Liver (tissue), 9 donors: ENCODE data around the gene WDR27. TPM values are rescaled to one million over a fixed set of nuclear protein-coding genes. Genes with fewer than 3 reads are reported as not detected.

Source experiments
- DNase-seq: peaks from one replicate; pipeline ENCODE4 v3.0.0-alpha.2; 2017; ENCODE audit warnings: low spot score
- H3K27ac ChIP-seq, 2 donors: one replicate each; pipeline ENCODE4 v1.7.0; 2013; ENCODE audit warnings: inconsistent platforms in 2 of 2, low read length in 2 of 2, control low read depth in 1 of 2, low read depth in 1 of 2, mild to moderate bottlenecking in 1 of 2
- H3K27me3 ChIP-seq, 4 donors: one replicate each; pipeline versions ENCODE4 v1.6.1 to v1.7.0; 2013; ENCODE audit warnings: low read length in 3 of 4, inconsistent platforms in 1 of 4, mild to moderate bottlenecking in 1 of 4, moderate library complexity in 1 of 4; ENCODE audit not compliant: control insufficient read depth in 4 of 4, insufficient read depth in 4 of 4
- H3K36me3 ChIP-seq, 4 donors: one replicate each; pipeline versions ENCODE4 v1.6.1 to v1.7.0; 2013; ENCODE audit warnings: low read length in 3 of 4, mild to moderate bottlenecking in 3 of 4, low read depth in 1 of 4, moderate library complexity in 1 of 4; ENCODE audit not compliant: control insufficient read depth in 4 of 4, insufficient read depth in 3 of 4
- H3K4me1 ChIP-seq, 4 donors: one replicate each; pipeline versions ENCODE4 v1.6.1 to v1.7.0; 2013; ENCODE audit warnings: low read length in 3 of 4, mild to moderate bottlenecking in 3 of 4, moderate library complexity in 1 of 4; ENCODE audit not compliant: control insufficient read depth in 4 of 4, insufficient read depth in 4 of 4
- H3K4me3 ChIP-seq, 3 donors: one replicate each; pipeline versions ENCODE4 v1.6.1 to v1.7.0; 2013; ENCODE audit warnings: low read length in 3 of 3, control low read depth in 1 of 3, low read depth in 1 of 3, mild to moderate bottlenecking in 1 of 3
- H3K9ac ChIP-seq, 2 donors: one replicate each; pipeline ENCODE4 v1.7.0; 2013; ENCODE audit warnings: low read length in 2 of 2, mild to moderate bottlenecking in 2 of 2, moderate library complexity in 2 of 2, control low read depth in 1 of 2, low read depth in 1 of 2
- H3K9me3 ChIP-seq, 4 donors: one replicate each; pipeline versions ENCODE4 v1.6.1 to v1.7.0; 2013; ENCODE audit warnings: low read length in 3 of 4; ENCODE audit not compliant: control insufficient read depth in 4 of 4
- ATF3 ChIP-seq: IDR thresholded peaks from 2 replicates; pipeline ENCODE4 v1.6.1; 2016; ENCODE audit warnings: antibody characterized with exemption
- EGR1 ChIP-seq, 2 donors: IDR thresholded peaks; 2 replicates each; pipeline ENCODE4 v1.6.1; 2016 to 2018; ENCODE audit warnings: antibody characterized with exemption in 2 of 2, low read depth in 2 of 2
- FOXA1 ChIP-seq: IDR thresholded peaks from 2 replicates; pipeline ENCODE4 v1.6.1; 2016; ENCODE audit warnings: antibody characterized with exemption
- GABPA ChIP-seq, 2 donors: IDR thresholded peaks in 1 of 2; conservative IDR thresholded peaks in 1 of 2; 2 replicates each; pipeline ENCODE4 v1.6.1; 2016; ENCODE audit warnings: antibody characterized with exemption in 2 of 2, mild to moderate bottlenecking in 1 of 2, moderate library complexity in 1 of 2
- HNF4A ChIP-seq, 2 donors: conservative IDR thresholded peaks; 2 replicates each; pipeline ENCODE4 v1.6.1; 2016; ENCODE audit warnings: antibody characterized with exemption in 2 of 2, mild to moderate bottlenecking in 2 of 2
- HNF4G ChIP-seq: IDR thresholded peaks from 2 replicates; pipeline ENCODE4 v1.6.1; 2016; ENCODE audit warnings: antibody characterized with exemption
- JUND ChIP-seq, 2 donors: IDR thresholded peaks; 2 replicates each; pipeline ENCODE4 v1.6.1; 2016; ENCODE audit warnings: antibody characterized with exemption in 2 of 2
- NR2F2 ChIP-seq: IDR thresholded peaks from 2 replicates; pipeline ENCODE4 v1.6.1; 2016; ENCODE audit warnings: antibody characterized with exemption
- RXRA ChIP-seq, 2 donors: IDR thresholded peaks; 2 replicates each; pipeline ENCODE4 v1.6.1; 2017 to 2018; ENCODE audit warnings: antibody characterized with exemption in 2 of 2, mild to moderate bottlenecking in 1 of 2
- TAF1 ChIP-seq: conservative IDR thresholded peaks from 2 replicates; pipeline ENCODE4 v1.6.1; 2016; ENCODE audit warnings: antibody characterized with exemption, mild to moderate bottlenecking
- WGBS: extraction: QIAGEN DNeasy Blood & Tissue Kit; methylation state at CpG from one replicate; pipeline ENCODE4 v1.1.7; 2013; 5-methylcytosine and 5-hydroxymethylcytosine counted together
- polyA plus RNA-seq, 2 donors: library from polyadenylated mRNA; stranded (reverse) in 1 of 2; unstranded in 1 of 2; fragments of 200-250 nt in 1 of 2; fragments of >200 nt in 1 of 2; fragmentation: Nextera tagmentation in 1 of 2; extraction: Ambion mirVana in 1 of 2; gene quantifications; one replicate each; pipeline versions ENCODE4 v1.2.1 to v1.2.3, GENCODE V29; 2013 to 2015
- total RNA-seq, 2 donors: library from RNA; depleted of rRNA; stranded (reverse); fragments of >200 nt; gene quantifications; one replicate each; pipeline ENCODE4 v1.2.3, GENCODE V29; 2014
- TF ChIP-seq, protein P1 (sequence below): IDR thresholded peaks from 2 replicates; pipeline ENCODE4 v1.6.1; 2016; ENCODE audit warnings: antibody characterized with exemption
- TF ChIP-seq, protein P2 (sequence below): fragments of 150-350 bp; IDR thresholded peaks from 2 replicates; pipeline ENCODE4 v1.5.1; 2017; ENCODE audit warnings: improper control_type of control experiment, low read depth, low read length; ENCODE audit not compliant: missing input control
- TF ChIP-seq, protein P3 (sequence below): IDR thresholded peaks from 2 replicates; pipeline ENCODE4 v1.6.1; 2016; ENCODE audit warnings: antibody characterized with exemption, mild to moderate bottlenecking
- donor health status: healthy.
- donor health status: healthy.
- donor health status: healthy.
- donor health status: healthy.
- donor health status: healthy.

Gene WDR27
- total and polyA plus RNA-seq, 4 donors = 3.7 to 20.1 (median 7.7) TPM

DNA sequence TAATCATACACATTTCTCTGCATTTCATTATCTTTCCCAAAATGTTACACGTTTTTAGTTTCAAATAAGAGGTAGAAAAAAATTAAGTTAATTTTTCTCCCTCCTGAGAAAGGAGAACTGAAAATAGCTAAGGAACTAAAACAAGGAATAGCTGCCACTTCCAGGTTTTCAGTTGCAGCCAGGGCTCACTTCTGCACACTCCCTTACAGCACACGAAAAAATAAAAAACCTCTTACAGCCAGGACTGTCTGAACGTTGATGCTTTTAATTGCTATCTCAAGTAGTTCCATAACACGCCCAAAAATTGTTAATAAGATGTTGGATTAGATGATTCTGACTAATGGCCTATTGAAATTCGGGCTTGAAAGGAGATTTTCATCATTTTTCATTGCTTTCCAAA lies 294.5 kb downstream of the WDR27 start:
- H3K9me3 ChIP-seq = no peaks in the 10 kb centered on the region
- no peak overlapping the region for H3K4me3 ChIP-seq
- H3K9ac ChIP-seq = no peak overlapping the region
- WGBS = 57% methylated on average over 5 of the region's 5 CpGs
- no peak overlapping the region for H3K27ac ChIP-seq
- no peak for DNase-seq
- H3K4me1 ChIP-seq = no peaks in the 10 kb centered on the region
- H3K36me3 ChIP-seq = no peaks in the 10 kb centered on the region
- TF ChIP-seq, protein P1, sequence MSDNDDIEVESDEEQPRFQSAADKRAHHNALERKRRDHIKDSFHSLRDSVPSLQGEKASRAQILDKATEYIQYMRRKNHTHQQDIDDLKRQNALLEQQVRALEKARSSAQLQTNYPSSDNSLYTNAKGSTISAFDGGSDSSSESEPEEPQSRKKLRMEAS = no peak
- TF ChIP-seq TAF1 = no peak
- no peak for TF ChIP-seq ATF3
- TF ChIP-seq RXRA (IDR thresholded peaks at IDR 0.05) = no peak
- no peak for TF ChIP-seq EGR1 (IDR thresholded peaks at IDR 0.05; ENCODE audit: low read depth in 2 of 2)
- no peak for TF ChIP-seq HNF4A (conservative IDR thresholded peaks at IDR 0.05)
- TF ChIP-seq, protein P2, sequence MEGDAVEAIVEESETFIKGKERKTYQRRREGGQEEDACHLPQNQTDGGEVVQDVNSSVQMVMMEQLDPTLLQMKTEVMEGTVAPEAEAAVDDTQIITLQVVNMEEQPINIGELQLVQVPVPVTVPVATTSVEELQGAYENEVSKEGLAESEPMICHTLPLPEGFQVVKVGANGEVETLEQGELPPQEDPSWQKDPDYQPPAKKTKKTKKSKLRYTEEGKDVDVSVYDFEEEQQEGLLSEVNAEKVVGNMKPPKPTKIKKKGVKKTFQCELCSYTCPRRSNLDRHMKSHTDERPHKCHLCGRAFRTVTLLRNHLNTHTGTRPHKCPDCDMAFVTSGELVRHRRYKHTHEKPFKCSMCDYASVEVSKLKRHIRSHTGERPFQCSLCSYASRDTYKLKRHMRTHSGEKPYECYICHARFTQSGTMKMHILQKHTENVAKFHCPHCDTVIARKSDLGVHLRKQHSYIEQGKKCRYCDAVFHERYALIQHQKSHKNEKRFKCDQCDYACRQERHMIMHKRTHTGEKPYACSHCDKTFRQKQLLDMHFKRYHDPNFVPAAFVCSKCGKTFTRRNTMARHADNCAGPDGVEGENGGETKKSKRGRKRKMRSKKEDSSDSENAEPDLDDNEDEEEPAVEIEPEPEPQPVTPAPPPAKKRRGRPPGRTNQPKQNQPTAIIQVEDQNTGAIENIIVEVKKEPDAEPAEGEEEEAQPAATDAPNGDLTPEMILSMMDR = no peak
- TF ChIP-seq, protein P3, sequence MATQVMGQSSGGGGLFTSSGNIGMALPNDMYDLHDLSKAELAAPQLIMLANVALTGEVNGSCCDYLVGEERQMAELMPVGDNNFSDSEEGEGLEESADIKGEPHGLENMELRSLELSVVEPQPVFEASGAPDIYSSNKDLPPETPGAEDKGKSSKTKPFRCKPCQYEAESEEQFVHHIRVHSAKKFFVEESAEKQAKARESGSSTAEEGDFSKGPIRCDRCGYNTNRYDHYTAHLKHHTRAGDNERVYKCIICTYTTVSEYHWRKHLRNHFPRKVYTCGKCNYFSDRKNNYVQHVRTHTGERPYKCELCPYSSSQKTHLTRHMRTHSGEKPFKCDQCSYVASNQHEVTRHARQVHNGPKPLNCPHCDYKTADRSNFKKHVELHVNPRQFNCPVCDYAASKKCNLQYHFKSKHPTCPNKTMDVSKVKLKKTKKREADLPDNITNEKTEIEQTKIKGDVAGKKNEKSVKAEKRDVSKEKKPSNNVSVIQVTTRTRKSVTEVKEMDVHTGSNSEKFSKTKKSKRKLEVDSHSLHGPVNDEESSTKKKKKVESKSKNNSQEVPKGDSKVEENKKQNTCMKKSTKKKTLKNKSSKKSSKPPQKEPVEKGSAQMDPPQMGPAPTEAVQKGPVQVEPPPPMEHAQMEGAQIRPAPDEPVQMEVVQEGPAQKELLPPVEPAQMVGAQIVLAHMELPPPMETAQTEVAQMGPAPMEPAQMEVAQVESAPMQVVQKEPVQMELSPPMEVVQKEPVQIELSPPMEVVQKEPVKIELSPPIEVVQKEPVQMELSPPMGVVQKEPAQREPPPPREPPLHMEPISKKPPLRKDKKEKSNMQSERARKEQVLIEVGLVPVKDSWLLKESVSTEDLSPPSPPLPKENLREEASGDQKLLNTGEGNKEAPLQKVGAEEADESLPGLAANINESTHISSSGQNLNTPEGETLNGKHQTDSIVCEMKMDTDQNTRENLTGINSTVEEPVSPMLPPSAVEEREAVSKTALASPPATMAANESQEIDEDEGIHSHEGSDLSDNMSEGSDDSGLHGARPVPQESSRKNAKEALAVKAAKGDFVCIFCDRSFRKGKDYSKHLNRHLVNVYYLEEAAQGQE = no peak
- TF ChIP-seq GABPA (IDR thresholded peaks at IDR 0.05 in 1 of 2, conservative IDR thresholded peaks at IDR 0.05 in 1 of 2) = no peak
- TF ChIP-seq JUND (IDR thresholded peaks at IDR 0.05) = no peak
- no peak for TF ChIP-seq FOXA1
- no peak for TF ChIP-seq HNF4G
- no peak for TF ChIP-seq NR2F2
- no peaks in the 10 kb centered on the region for H3K27me3 ChIP-seq

Other genes starting within 250 kb of the WDR27 start
- gene C6orf120, start 97 bp upstream of the WDR27 start, total RNA-seq = 10 to 100 TPM; 23.6 to 29.7 TPM
- gene C6orf120, start 97 bp upstream of the WDR27 start, polyA plus RNA-seq = 10 to 100 TPM; 10.5 to 15.2 TPM
- gene PHF10, start 22.5 kb upstream of the WDR27 start, total RNA-seq = 10 to 100 TPM; 22.6 to 25.7 TPM
- 10 to 100 TPM; 10.2 to 14.7 TPM for gene PHF10, start 22.5 kb upstream of the WDR27 start, polyA plus RNA-seq
- gene DYNLT2, start 49.5 kb upstream of the WDR27 start, total RNA-seq = 1 to 10 TPM in 1 of 2 donors, under 1 TPM in 1; 0.89 to 1.5 TPM
- 1 to 10 TPM in 1 of 2 donors, under 1 TPM in 1; 0.37 to 2.3 TPM for gene DYNLT2, start 49.5 kb upstream of the WDR27 start, polyA plus RNA-seq
- 10 to 100 TPM; 11.9 to 20.7 TPM for gene ERMARD, start 49.6 kb upstream of the WDR27 start, total RNA-seq
- gene ERMARD, start 49.6 kb upstream of the WDR27 start, polyA plus RNA-seq = 10 to 100 TPM; 10.1 to 16.1 TPM